Measurements from ENCODE around the gene EXOC7.
"Not testable (repeated sequence)": the region's sequence is repeated elsewhere in the genome, so short reads cannot be mapped to it uniquely, and the experiment has no call there.

Gene EXOC7

DNA sequence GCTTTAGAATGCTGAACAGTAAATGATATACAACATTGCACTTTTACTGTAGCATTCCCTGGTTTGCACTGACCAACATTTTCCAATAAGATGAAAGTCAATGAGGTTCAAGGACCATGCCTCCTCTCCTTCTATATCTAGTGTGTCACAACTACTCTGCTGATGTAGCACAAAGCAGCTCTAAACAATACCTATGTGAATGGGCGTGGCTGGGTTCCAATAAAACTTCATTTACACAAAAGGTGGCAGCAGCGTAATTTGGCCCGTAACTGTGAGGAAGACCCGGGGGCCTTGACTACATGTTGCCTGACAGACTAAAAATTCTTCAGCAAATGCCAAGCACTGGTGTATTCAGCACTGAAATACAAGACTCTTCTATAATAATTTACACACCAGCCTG, 37.8 kb downstream of the EXOC7 start:
- no peak for DNase-seq (ENCODE audit: low read depth in 2 of 2)
- TF ChIP-seq, protein P1, sequence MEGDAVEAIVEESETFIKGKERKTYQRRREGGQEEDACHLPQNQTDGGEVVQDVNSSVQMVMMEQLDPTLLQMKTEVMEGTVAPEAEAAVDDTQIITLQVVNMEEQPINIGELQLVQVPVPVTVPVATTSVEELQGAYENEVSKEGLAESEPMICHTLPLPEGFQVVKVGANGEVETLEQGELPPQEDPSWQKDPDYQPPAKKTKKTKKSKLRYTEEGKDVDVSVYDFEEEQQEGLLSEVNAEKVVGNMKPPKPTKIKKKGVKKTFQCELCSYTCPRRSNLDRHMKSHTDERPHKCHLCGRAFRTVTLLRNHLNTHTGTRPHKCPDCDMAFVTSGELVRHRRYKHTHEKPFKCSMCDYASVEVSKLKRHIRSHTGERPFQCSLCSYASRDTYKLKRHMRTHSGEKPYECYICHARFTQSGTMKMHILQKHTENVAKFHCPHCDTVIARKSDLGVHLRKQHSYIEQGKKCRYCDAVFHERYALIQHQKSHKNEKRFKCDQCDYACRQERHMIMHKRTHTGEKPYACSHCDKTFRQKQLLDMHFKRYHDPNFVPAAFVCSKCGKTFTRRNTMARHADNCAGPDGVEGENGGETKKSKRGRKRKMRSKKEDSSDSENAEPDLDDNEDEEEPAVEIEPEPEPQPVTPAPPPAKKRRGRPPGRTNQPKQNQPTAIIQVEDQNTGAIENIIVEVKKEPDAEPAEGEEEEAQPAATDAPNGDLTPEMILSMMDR (IDR thresholded peaks at IDR 0.05; ENCODE audit: low read depth, low read length) = no peak

DNA sequence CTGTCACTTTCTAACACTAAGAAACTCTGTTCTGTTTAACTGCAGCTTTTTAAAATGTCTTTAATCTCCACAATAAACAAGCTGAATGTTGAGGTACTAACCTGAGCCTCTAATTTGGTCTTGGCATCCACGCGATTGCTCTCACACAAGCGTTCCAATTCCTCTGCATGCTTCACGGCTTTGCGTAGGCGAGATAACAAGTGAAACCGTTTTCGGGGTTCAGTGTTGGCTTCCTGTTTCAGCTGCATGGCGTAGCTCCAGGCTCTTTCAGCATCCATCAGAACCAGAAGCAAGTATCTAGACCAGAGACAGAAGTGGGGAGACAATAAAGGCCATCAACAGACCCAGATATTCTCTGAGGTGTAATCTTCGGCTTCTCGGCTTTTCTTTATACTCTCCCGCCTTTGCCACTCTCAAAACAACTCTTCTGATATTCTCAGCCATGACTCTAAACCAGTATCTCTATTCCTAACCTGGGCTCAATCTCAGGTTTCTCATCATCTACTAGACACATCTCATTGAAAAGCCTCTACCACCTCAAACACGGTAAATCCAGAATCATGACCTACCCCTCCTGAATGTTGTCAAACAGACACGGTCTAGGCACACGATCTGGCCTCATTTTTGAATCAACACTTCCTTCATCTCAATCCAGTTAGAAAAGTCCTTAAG, 39.6 kb downstream of the EXOC7 start:
- DNase-seq (ENCODE audit: low read depth in 2 of 2) = no peak
- TF ChIP-seq, protein P1 (IDR thresholded peaks at IDR 0.05; ENCODE audit: low read depth, low read length) = no peak
- no peak overlapping the region for H3K4me3 ChIP-seq (replicated peaks in 1 of 2; ENCODE audit: low read depth in 2 of 2, low read length in 2 of 2)

More for the DNA sequence above, 37.8 kb downstream of the EXOC7 start:
- H3K4me3 ChIP-seq (replicated peaks in 1 of 2; ENCODE audit: low read depth in 2 of 2, low read length in 2 of 2) = no peak overlapping the region

DNA sequence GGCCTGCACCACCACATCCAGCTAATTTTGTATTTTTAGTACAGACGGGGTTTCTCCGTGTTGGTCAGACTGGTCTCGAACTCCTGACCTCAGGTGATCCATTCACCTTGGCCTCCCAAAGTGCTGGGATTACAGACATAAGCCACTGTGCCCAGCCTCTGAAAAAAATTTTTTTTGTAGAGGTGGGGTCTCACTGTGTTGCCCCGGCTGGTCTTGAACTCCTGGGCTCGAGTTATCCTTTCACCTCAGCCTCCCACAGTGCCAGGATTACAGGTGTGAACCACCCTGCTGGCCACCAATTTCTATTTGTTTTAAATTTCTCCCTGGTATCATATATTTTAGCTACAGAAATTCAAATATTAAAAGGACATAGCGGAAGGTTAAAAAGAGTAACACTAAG, 45.3 kb downstream of the EXOC7 start:
- H3K4me3 ChIP-seq (replicated peaks in 1 of 2; ENCODE audit: low read depth in 2 of 2, low read length in 2 of 2); DNase-seq (ENCODE audit: low read depth in 2 of 2): not testable (repeated sequence)

DNA sequence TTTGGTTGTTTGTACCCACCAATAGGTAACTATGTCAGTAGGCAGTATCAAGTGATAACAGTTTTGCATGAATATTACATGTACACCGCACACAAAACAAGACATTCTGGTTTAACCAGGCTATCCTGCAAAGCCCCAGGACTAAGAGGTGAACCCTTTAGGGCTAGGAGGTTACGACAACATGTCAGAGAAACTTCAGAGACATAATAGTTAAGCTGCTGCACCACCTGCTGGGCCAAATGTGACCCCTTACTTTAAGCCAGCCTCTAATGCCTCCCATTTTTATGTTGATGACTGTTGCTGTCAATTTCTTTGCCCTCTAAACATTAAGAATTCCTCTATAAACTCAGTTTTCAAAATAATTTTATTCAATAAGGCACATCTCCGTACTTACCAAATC, 46.7 kb downstream of the EXOC7 start:
- TF ChIP-seq, protein P1 (IDR thresholded peaks at IDR 0.05; ENCODE audit: low read depth, low read length) = no peak
- no peak for DNase-seq (ENCODE audit: low read depth in 2 of 2)
- no peak overlapping the region for H3K4me3 ChIP-seq (replicated peaks in 1 of 2; ENCODE audit: low read depth in 2 of 2, low read length in 2 of 2)

DNA sequence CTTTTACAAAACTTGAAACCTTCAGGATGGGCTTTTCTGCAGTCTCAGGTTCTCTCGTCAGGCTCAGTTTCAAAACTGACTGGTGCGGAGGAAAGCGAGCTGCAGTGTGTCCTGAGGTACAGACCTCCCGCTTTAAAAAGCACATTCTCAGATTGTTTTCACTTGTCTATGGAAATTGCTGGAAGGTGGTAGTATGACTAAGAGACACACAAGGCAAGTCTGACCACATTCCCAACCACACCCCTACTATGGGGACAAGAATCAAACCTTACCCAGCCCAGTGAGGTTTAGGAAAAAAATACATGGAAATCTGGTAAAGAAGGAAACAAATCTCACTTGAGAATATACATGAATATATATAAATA, 49.5 kb downstream of the EXOC7 start:
- DNase-seq (ENCODE audit: low read depth in 2 of 2) = peak in 1 of 2 donors; percentile 64
- H3K4me3 ChIP-seq (replicated peaks in 1 of 2; ENCODE audit: low read depth in 2 of 2, low read length in 2 of 2) = no peak overlapping the region
- TF ChIP-seq, protein P1 (IDR thresholded peaks at IDR 0.05; ENCODE audit: low read depth, low read length) = no peak

DNA sequence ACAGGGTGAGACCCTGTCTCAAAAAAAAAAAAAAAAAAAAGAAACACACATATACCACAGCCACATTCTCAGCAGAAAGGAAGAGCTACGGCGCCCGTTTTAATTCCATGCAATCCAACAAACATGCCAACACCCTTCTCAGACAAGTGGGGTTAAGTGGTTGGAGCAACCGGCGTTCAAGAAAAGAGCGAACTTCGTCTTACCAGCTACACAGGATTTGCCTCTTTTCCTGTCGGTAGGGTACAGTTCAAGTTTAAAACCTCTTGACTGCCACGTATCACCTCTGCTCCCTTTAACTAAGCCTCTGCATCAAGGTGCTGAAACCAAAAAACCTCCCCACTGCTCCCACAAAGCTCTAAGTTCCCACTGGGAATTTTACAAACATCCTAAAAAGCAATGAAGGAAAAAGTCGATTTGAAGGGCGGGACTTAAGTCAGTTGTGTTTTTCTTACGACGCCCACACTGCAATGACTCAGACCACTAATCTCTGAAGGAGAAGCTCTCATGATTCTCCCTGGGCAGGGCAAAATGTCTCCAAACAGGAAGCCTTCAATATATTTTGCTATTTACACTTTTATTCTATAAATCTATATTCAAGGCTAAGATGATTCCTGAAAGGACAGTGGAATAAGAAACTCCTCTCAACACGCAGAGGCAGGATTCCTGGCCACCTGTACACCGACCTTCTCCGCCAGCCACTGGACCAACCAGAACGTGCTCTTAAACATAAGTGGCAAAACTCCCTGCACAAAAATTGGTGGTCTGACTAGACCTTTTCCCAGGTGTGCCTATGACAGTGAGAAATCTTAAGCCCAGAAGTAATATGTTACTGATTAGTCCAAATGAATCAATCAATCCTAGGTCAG, 50.1 kb downstream of the EXOC7 start:
- H3K4me3 ChIP-seq (replicated peaks in 1 of 2; ENCODE audit: low read depth in 2 of 2, low read length in 2 of 2) = no peak overlapping the region
- TF ChIP-seq, protein P1 (IDR thresholded peaks at IDR 0.05; ENCODE audit: low read depth, low read length) = no peak
- DNase-seq (ENCODE audit: low read depth in 2 of 2) = peak; percentile 73 to 84

DNA sequence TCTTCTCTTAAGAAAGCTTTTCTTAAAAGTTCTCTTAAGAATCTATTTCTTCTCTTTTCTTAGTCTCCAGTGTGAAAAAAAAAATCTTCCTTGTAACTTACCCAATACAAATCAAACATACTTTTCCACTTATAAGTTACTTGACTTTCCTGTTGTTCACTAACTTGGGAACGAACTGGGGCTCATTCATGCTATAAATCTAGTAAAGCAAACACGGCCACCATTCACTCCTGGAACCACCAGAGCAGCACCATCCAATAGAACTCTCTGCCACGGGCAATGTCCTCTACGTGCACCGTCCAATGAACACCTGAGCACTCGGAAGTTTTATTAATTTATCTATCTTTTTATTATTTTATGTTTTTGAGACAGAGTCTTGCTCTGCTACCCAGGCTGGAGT, 52.0 kb downstream of the EXOC7 start:
- DNase-seq (ENCODE audit: low read depth in 2 of 2) = no peak
- no peak overlapping the region for H3K4me3 ChIP-seq (replicated peaks in 1 of 2; ENCODE audit: low read depth in 2 of 2, low read length in 2 of 2)
- TF ChIP-seq, protein P1 (IDR thresholded peaks at IDR 0.05; ENCODE audit: low read depth, low read length) = no peak

Data from cardiac fibroblast (primary cell).